ENCODE data around the gene EFCAB6. TPM values are rescaled to one million over a fixed set of nuclear protein-coding genes. Genes with fewer than 3 reads are reported as not detected.

The EFCAB6 gene
- total and polyA plus RNA-seq, 2 of the 13 experiments (the other 11 are each of a cell fraction or from before 2014, with no cell fraction given) = not detected

DNA sequence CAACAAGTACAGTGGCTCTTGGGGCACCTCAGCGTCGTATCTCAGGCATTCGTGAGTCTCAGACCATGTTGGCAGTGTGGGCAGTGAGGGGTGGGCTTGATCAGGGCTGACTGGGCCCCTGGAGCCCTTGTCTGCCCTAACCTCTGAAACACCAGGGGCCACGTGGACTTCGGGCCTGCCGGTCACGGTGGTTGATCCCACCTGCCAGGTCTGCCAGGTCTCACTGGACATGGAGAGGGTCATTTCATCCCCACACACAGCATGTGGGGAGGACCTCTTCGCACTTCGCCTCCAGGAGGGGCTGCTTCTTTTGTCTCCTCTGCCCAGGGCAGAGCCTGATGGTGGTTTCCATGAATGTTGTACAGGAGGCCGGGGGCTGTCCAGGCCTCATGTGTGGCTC lies 323.2 kb downstream of the EFCAB6 start:
- Histone ChIP-seq H3K79me2 (ENCODE audit: insufficient read depth, low read length) (no peaks in the 10 kb centered on the region), H3K27ac (ENCODE audit: extremely low read length, insufficient read depth, low read length) (no peak overlapping the region), H3K36me3 (replicated peaks in 1 of 2; ENCODE audit: control insufficient read depth in 1 of 2, insufficient read depth in 2 of 2, low read length in 2 of 2) (no peaks in the 10 kb centered on the region), H3K9me3 (ENCODE audit: low read length) (no peaks in the 10 kb centered on the region), H3K9ac (ENCODE audit: insufficient read depth, low read depth, low read length) (no peak overlapping the region), H3K27me3 (ENCODE audit: control insufficient read depth in 1 of 2, insufficient read depth in 2 of 2, low read length in 2 of 2) (peaks cover 1 to 6% of the 10 kb centered on the region in 2 experiments; a peak in 2 of 5 replicates), H3K4me1 (ENCODE audit: insufficient read depth, low read length) (no peaks in the 10 kb centered on the region), H2AFZ (ENCODE audit: low read length) (no peak overlapping the region), H3K4me2 (ENCODE audit: low read depth, low read length) (no peak overlapping the region), H3K4me3 (replicated peaks in 1 of 3; ENCODE audit: insufficient read depth in 1 of 3, low read depth in 2 of 3, low read length in 3 of 3) (no peak overlapping the region), H4K20me1 (ENCODE audit: insufficient read depth, low read length) (no peaks in the 10 kb centered on the region)
- in situ Hi-C loops (cut with HindIII; ENCODE audit: extremely low pct_ligation_motif_present, low pct_unique_long_range_greater_than_20kb) = no loop called here
- TF ChIP-seq, protein P1, sequence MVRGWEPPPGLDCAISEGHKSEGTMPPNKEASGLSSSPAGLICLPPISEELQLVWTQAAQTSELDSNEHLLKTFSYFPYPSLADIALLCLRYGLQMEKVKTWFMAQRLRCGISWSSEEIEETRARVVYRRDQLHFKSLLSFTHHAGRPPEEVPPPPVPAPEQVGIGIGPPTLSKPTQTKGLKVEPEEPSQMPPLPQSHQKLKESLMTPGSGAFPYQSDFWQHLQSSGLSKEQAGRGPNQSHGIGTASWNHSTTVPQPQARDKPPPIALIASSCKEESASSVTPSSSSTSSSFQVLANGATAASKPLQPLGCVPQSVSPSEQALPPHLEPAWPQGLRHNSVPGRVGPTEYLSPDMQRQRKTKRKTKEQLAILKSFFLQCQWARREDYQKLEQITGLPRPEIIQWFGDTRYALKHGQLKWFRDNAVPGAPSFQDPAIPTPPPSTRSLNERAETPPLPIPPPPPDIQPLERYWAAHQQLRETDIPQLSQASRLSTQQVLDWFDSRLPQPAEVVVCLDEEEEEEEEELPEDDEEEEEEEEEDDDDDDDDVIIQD (CRISPR knock-in tag; IDR thresholded peaks at IDR 0.05; ENCODE audit: low read depth) = no peak
- TF ChIP-seq RFX1 (IDR thresholded peaks at IDR 0.05) (no peak), POLR2A (IDR thresholded peaks at IDR 0.05; ENCODE audit: insufficient read depth in 1 of 2, low read depth in 2 of 2, low read length in 2 of 2) (no peak), ZMYM2 (CRISPR knock-in tag; IDR thresholded peaks at IDR 0.05) (no peak), DR1 (CRISPR knock-in tag; IDR thresholded peaks at IDR 0.05) (no peak), ARHGAP35 (CRISPR knock-in tag; IDR thresholded peaks at IDR 0.05; ENCODE audit: borderline replicate concordance) (no peak), U2AF1 (optimal IDR thresholded peaks at IDR 0.05; ENCODE audit: low read depth, low read length) (no peak), MIER2 (CRISPR knock-in tag; IDR thresholded peaks at IDR 0.05) (no peak), SMAD3 (CRISPR knock-in tag; IDR thresholded peaks at IDR 0.05) (no peak), JDP2 (CRISPR knock-in tag; IDR thresholded peaks at IDR 0.05; ENCODE audit: borderline replicate concordance) (no peak), ATF7 (IDR thresholded peaks at IDR 0.05) (no peak), ATF7 (CRISPR knock-in tag; IDR thresholded peaks at IDR 0.05) (no peak), NFKBIZ (CRISPR knock-in tag; IDR thresholded peaks at IDR 0.05) (no peak), ZNF792 (CRISPR knock-in tag; IDR thresholded peaks at IDR 0.05) (no peak), JUNB (CRISPR knock-in tag; IDR thresholded peaks at IDR 0.05; ENCODE audit: borderline replicate concordance) (no peak), HNRNPLL (IDR thresholded peaks at IDR 0.05; ENCODE audit: low read depth, low read length, poor library complexity, severe bottlenecking) (no peak)
- TF ChIP-seq, protein P2, sequence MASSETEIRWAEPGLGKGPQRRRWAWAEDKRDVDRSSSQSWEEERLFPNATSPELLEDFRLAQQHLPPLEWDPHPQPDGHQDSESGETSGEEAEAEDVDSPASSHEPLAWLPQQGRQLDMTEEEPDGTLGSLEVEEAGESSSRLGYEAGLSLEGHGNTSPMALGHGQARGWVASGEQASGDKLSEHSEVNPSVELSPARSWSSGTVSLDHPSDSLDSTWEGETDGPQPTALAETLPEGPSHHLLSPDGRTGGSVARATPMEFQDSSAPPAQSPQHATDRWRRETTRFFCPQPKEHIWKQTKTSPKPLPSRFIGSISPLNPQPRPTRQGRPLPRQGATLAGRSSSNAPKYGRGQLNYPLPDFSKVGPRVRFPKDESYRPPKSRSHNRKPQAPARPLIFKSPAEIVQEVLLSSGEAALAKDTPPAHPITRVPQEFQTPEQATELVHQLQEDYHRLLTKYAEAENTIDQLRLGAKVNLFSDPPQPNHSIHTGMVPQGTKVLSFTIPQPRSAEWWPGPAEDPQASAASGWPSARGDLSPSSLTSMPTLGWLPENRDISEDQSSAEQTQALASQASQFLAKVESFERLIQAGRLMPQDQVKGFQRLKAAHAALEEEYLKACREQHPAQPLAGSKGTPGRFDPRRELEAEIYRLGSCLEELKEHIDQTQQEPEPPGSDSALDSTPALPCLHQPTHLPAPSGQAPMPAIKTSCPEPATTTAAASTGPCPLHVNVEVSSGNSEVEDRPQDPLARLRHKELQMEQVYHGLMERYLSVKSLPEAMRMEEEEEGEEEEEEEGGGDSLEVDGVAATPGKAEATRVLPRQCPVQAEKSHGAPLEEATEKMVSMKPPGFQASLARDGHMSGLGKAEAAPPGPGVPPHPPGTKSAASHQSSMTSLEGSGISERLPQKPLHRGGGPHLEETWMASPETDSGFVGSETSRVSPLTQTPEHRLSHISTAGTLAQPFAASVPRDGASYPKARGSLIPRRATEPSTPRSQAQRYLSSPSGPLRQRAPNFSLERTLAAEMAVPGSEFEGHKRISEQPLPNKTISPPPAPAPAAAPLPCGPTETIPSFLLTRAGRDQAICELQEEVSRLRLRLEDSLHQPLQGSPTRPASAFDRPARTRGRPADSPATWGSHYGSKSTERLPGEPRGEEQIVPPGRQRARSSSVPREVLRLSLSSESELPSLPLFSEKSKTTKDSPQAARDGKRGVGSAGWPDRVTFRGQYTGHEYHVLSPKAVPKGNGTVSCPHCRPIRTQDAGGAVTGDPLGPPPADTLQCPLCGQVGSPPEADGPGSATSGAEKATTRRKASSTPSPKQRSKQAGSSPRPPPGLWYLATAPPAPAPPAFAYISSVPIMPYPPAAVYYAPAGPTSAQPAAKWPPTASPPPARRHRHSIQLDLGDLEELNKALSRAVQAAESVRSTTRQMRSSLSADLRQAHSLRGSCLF (CRISPR knock-in tag; IDR thresholded peaks at IDR 0.05; ENCODE audit: borderline replicate concordance) = no peak
- TF ChIP-seq, protein P3, sequence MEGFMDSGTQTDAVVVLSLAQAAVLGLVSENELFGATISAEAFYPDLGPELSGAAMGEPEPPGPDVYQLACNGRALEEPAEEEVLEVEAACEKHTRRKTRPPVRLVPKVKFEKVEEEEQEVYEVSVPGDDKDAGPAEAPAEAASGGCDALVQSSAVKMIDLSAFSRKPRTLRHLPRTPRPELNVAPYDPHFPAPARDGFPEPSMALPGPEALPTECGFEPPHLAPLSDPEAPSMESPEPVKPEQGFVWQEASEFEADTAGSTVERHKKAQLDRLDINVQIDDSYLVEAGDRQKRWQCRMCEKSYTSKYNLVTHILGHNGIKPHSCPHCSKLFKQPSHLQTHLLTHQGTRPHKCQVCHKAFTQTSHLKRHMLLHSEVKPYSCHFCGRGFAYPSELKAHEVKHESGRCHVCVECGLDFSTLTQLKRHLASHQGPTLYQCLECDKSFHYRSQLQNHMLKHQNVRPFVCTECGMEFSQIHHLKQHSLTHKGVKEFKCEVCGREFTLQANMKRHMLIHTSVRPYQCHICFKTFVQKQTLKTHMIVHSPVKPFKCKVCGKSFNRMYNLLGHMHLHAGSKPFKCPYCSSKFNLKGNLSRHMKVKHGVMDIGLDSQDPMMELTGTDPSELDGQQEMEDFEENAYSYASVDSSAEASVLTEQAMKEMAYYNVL (CRISPR knock-in tag; IDR thresholded peaks at IDR 0.05; ENCODE audit: borderline replicate concordance) = no peak
- TF ChIP-seq, protein P4, sequence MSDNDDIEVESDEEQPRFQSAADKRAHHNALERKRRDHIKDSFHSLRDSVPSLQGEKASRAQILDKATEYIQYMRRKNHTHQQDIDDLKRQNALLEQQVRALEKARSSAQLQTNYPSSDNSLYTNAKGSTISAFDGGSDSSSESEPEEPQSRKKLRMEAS (IDR thresholded peaks at IDR 0.05) = no peak
- POLR2A ChIA-PET = no interaction called here
- no TSS peak for BruUV-seq (replicated peaks)
- WGBS (ENCODE audit: low lambda C conversion rate) = 8% methylated on average over 4 of the region's 10 CpGs
- ATAC-seq (no peak), FAIRE-seq (no peak), DNase-seq (ENCODE audit: low spot score) (no peak)
- intact Hi-C loops (cut with micrococcal nuclease; ENCODE audit: unreplicated experiment) = no loop called here
- CTCF ChIA-PET (ENCODE audit: low intra/inter-chr PET ratio, low total read pairs) = no interaction called here

All from HepG2 (cell line).